Liver (tissue), 9 donors: ENCODE results near the gene WIF1. TPM values are rescaled to one million over a fixed set of nuclear protein-coding genes. Genes with fewer than 3 reads are reported as not detected.

Experiments used
- DNase-seq: peaks from one replicate; pipeline ENCODE4 v3.0.0-alpha.2; 2017; ENCODE audit warnings: low spot score
- H3K27ac ChIP-seq, 2 donors: one replicate each; pipeline ENCODE4 v1.7.0; 2013; ENCODE audit warnings: inconsistent platforms in 2 of 2, low read length in 2 of 2, control low read depth in 1 of 2, low read depth in 1 of 2, mild to moderate bottlenecking in 1 of 2
- H3K27me3 ChIP-seq, 4 donors: one replicate each; pipeline versions ENCODE4 v1.6.1 to v1.7.0; 2013; ENCODE audit warnings: low read length in 3 of 4, inconsistent platforms in 1 of 4, mild to moderate bottlenecking in 1 of 4, moderate library complexity in 1 of 4; ENCODE audit not compliant: control insufficient read depth in 4 of 4, insufficient read depth in 4 of 4
- H3K36me3 ChIP-seq, 4 donors: one replicate each; pipeline versions ENCODE4 v1.6.1 to v1.7.0; 2013; ENCODE audit warnings: low read length in 3 of 4, mild to moderate bottlenecking in 3 of 4, low read depth in 1 of 4, moderate library complexity in 1 of 4; ENCODE audit not compliant: control insufficient read depth in 4 of 4, insufficient read depth in 3 of 4
- H3K4me1 ChIP-seq, 4 donors: one replicate each; pipeline versions ENCODE4 v1.6.1 to v1.7.0; 2013; ENCODE audit warnings: low read length in 3 of 4, mild to moderate bottlenecking in 3 of 4, moderate library complexity in 1 of 4; ENCODE audit not compliant: control insufficient read depth in 4 of 4, insufficient read depth in 4 of 4
- H3K4me3 ChIP-seq, 3 donors: one replicate each; pipeline versions ENCODE4 v1.6.1 to v1.7.0; 2013; ENCODE audit warnings: low read length in 3 of 3, control low read depth in 1 of 3, low read depth in 1 of 3, mild to moderate bottlenecking in 1 of 3
- H3K9ac ChIP-seq, 2 donors: one replicate each; pipeline ENCODE4 v1.7.0; 2013; ENCODE audit warnings: low read length in 2 of 2, mild to moderate bottlenecking in 2 of 2, moderate library complexity in 2 of 2, control low read depth in 1 of 2, low read depth in 1 of 2
- H3K9me3 ChIP-seq, 4 donors: one replicate each; pipeline versions ENCODE4 v1.6.1 to v1.7.0; 2013; ENCODE audit warnings: low read length in 3 of 4; ENCODE audit not compliant: control insufficient read depth in 4 of 4
- ATF3 ChIP-seq: IDR thresholded peaks from 2 replicates; pipeline ENCODE4 v1.6.1; 2016; ENCODE audit warnings: antibody characterized with exemption
- EGR1 ChIP-seq, 2 donors: IDR thresholded peaks; 2 replicates each; pipeline ENCODE4 v1.6.1; 2016 to 2018; ENCODE audit warnings: antibody characterized with exemption in 2 of 2, low read depth in 2 of 2
- FOXA2 ChIP-seq: IDR thresholded peaks from 2 replicates; pipeline ENCODE4 v1.6.1; 2016; ENCODE audit warnings: antibody characterized with exemption
- GABPA ChIP-seq, 2 donors: IDR thresholded peaks in 1 of 2; conservative IDR thresholded peaks in 1 of 2; 2 replicates each; pipeline ENCODE4 v1.6.1; 2016; ENCODE audit warnings: antibody characterized with exemption in 2 of 2, mild to moderate bottlenecking in 1 of 2, moderate library complexity in 1 of 2
- HNF4A ChIP-seq, 2 donors: conservative IDR thresholded peaks; 2 replicates each; pipeline ENCODE4 v1.6.1; 2016; ENCODE audit warnings: antibody characterized with exemption in 2 of 2, mild to moderate bottlenecking in 2 of 2
- HNF4G ChIP-seq: IDR thresholded peaks from 2 replicates; pipeline ENCODE4 v1.6.1; 2016; ENCODE audit warnings: antibody characterized with exemption
- JUND ChIP-seq, 2 donors: IDR thresholded peaks; 2 replicates each; pipeline ENCODE4 v1.6.1; 2016; ENCODE audit warnings: antibody characterized with exemption in 2 of 2
- MAX ChIP-seq: IDR thresholded peaks from 2 replicates; pipeline ENCODE4 v1.6.1; 2016; ENCODE audit warnings: antibody characterized with exemption
- NR2F2 ChIP-seq: IDR thresholded peaks from 2 replicates; pipeline ENCODE4 v1.6.1; 2016; ENCODE audit warnings: antibody characterized with exemption
- RAD21 ChIP-seq, 2 donors: IDR thresholded peaks; 2 replicates each; pipeline ENCODE4 v1.6.1; 2016; ENCODE audit warnings: antibody characterized with exemption in 2 of 2, mild to moderate bottlenecking in 2 of 2
- REST ChIP-seq: IDR thresholded peaks from 2 replicates; pipeline ENCODE4 v1.6.1; 2016; ENCODE audit warnings: antibody characterized with exemption, mild to moderate bottlenecking
- RXRA ChIP-seq, 2 donors: IDR thresholded peaks; 2 replicates each; pipeline ENCODE4 v1.6.1; 2017 to 2018; ENCODE audit warnings: antibody characterized with exemption in 2 of 2, mild to moderate bottlenecking in 1 of 2
- SP1 ChIP-seq: IDR thresholded peaks from 2 replicates; pipeline ENCODE4 v1.6.1; 2018; ENCODE audit warnings: antibody characterized with exemption, mild to moderate bottlenecking
- TAF1 ChIP-seq: conservative IDR thresholded peaks from 2 replicates; pipeline ENCODE4 v1.6.1; 2016; ENCODE audit warnings: antibody characterized with exemption, mild to moderate bottlenecking
- YY1 ChIP-seq: IDR thresholded peaks from 2 replicates; pipeline ENCODE4 v1.6.1; 2016; ENCODE audit warnings: antibody characterized with exemption, mild to moderate bottlenecking
- ZBTB33 ChIP-seq: IDR thresholded peaks from 2 replicates; pipeline ENCODE4 v1.6.1; 2016; ENCODE audit warnings: antibody characterized with exemption
- WGBS: extraction: QIAGEN DNeasy Blood & Tissue Kit; methylation state at CpG from one replicate; pipeline ENCODE4 v1.1.7; 2013; 5-methylcytosine and 5-hydroxymethylcytosine counted together
- polyA plus RNA-seq, 2 donors: library from polyadenylated mRNA; stranded (reverse) in 1 of 2; unstranded in 1 of 2; fragments of 200-250 nt in 1 of 2; fragments of >200 nt in 1 of 2; fragmentation: Nextera tagmentation in 1 of 2; extraction: Ambion mirVana in 1 of 2; gene quantifications; one replicate each; pipeline versions ENCODE4 v1.2.1 to v1.2.3, GENCODE V29; 2013 to 2015
- total RNA-seq, 2 donors: library from RNA; depleted of rRNA; stranded (reverse); fragments of >200 nt; gene quantifications; one replicate each; pipeline ENCODE4 v1.2.3, GENCODE V29; 2014
- donor health status: healthy.
- donor health status: healthy.
- donor health status: healthy.
- donor health status: healthy.
- donor health status: healthy.

WIF1 gene
- total and polyA plus RNA-seq, 4 donors, result not detected

- no peak overlapping the region for H3K9ac ChIP-seq
- no peak overlapping the region for H3K27ac ChIP-seq
- H3K4me3 ChIP-seq, result no peak overlapping the region
- no peaks in the 10 kb centered on the region for H3K4me1 ChIP-seq
- DNase-seq, result no peak
- H3K27me3 ChIP-seq, result peaks cover 0 to 7% (median 0%) of the 10 kb centered on the region in 4 donors
- TF ChIP-seq RAD21 (IDR thresholded peaks at IDR 0.05) (no peak), NR2F2 (no peak), YY1 (no peak)
- 83% methylated on average over 3 of the region's 3 CpGs for WGBS
- no peaks in the 10 kb centered on the region for H3K9me3 ChIP-seq
- H3K36me3 ChIP-seq, result no peaks in the 10 kb centered on the region
Observed at GRCh38 chr12:65084579-65084978, 36.5 kb downstream of the WIF1 start.

- Histone ChIP-seq H3K36me3 (no peaks in the 10 kb centered on the region), H3K27me3 (peaks cover 0 to 7% (median 0%) of the 10 kb centered on the region in 4 donors), H3K9me3 (no peaks in the 10 kb centered on the region), H3K4me3 (no peak overlapping the region), H3K27ac (no peak overlapping the region), H3K4me1 (no peaks in the 10 kb centered on the region), H3K9ac (no peak overlapping the region)
- DNase-seq, result no peak
- 93% methylated on average over 2 of the region's 2 CpGs for WGBS
- TF ChIP-seq RXRA (IDR thresholded peaks at IDR 0.05) (no peak), HNF4G (no peak), TAF1 (no peak), EGR1 (IDR thresholded peaks at IDR 0.05; ENCODE audit: low read depth in 2 of 2) (no peak), ATF3 (no peak), SP1 (no peak), MAX (no peak), YY1 (no peak), FOXA2 (no peak), HNF4A (conservative IDR thresholded peaks at IDR 0.05) (no peak), REST (no peak), JUND (IDR thresholded peaks at IDR 0.05) (no peak), GABPA (IDR thresholded peaks at IDR 0.05 in 1 of 2, conservative IDR thresholded peaks at IDR 0.05 in 1 of 2) (no peak), RAD21 (IDR thresholded peaks at IDR 0.05) (no peak), ZBTB33 (no peak)
Observed at GRCh38 chr12:65083581-65083980, 37.5 kb downstream of the WIF1 start.
